AG20443 (cell line): ENCODE data around the gene SLC1A2.
A peak's percentile ranks its signal among the peaks of the same experiment; 100 is the strongest.

Source experiments
- DNase-seq: peaks from one replicate; pipeline ENCODE4 v3.0.0; 2012; ENCODE audit warnings: low spot score, mixed read lengths

SLC1A2 gene

DNA sequence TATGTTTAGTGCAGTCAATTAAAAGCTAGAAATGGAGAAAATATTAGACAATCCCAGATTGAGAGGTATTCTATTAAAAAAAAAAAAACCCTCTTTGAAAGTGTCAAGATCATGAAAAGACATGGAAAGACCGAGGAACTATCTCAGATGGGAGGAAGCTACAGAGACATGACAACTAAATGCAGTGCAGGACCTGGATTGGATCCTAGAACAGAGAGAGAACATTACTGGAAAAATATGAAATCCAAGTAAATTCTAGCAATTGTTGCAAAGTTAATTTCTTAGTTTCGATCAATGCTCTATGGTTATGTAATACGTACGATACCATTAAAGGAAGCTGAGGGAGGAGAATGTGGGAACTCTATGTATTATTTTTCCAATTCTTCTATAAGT is 43.2 kb downstream of the SLC1A2 start:
- DNase-seq: no peak

DNA sequence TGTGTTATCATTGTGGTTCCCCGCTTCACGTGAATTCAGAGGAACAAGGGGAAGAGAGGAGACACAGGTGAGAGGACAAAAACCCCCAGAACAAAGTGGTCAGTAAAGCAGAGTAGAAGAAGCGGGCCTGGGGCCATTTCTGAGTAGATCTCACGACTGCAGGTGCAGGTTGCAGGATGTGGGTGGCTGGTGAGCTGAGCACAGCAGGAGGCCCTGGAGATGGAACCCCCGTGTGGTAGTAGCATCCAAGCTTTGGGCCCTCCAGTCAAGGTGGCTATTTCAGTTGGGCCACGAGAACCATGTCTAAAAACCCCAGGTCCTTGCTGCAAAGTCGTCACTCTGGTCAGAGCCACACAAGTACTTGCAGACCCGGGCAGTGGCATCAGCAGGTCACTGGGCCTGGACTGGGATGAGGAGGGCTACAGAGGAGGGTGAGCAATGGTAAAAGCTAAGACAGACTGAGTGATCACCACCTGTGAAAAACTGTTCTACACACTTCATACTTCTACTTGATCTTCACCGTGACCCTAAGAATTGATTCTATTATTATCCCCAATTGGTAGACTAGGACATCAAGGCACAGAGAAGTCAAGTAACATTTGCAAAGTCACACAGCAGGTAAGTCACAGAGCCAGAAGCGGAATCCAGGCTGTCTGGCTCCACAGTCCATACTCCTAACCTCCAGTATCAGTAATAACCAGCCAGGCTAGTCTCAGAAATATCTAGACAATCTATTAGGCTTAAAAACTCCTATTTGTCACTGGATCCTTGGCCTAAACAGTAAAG is 43.8 kb downstream of the SLC1A2 start:
- no peak for DNase-seq

DNA sequence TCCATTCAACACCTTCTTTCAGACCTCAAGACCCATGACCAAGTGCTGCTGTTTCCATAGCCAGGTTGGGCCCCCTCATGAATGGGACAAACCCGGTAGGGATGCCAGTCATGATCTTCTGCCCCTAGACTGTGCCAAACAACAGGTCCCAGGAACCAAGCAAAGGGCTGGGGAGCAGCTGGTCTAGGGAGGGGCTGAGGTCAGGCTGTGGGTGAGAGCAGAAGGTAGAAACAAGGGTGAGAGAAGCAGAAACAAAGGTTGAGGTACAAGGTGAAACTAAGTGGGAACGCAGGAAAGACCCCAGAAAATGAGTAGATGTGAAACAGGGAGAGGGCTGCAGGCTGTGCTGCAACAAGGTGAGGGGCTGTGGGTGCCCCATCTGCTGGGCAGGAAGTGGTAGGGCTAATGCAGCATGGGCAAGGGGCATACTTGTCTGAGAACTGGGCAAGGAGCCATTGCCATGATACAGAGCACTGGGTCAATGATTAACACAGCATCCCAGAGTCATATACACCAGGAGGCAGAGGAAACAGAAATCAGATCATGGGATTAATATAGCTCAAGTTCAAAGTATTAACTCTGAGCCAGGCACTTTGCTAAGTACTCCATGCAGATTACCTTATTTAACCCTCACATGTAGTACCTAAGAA is 45.9 kb downstream of the SLC1A2 start:
- DNase-seq: no peak

DNA sequence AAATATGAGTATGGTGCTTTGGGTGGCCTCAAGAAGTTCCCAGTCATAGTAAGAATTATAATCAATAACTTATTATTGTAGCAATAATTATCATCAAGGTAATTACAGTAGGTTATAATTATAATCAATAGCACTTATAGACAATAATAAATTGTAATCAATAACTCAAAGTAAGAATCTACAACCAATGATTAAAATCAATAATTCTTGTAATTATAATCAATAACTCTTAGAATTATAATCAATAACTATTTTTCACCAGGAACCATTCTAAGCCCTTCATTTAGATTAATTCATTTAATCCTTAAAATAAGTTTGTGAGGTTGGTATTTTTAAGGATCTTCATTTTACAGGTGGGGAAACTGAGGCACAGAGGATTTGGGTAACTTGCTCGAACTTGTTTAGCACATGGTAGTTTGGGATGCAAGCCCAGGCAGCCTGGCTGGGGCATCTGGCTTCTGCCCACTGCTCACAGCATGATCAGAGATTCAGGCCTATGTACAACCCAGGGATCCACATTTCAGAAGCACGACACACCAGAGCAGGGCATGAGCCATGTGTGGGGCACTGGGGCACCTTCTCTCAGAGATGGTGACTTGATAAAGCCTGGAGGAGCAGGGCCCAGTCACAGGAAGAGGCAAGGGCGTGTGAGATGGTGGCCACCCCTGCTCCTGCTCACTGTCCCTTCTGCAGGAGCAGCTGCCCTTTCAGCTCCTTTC is 46.6 kb downstream of the SLC1A2 start:
- no peak for DNase-seq

DNA sequence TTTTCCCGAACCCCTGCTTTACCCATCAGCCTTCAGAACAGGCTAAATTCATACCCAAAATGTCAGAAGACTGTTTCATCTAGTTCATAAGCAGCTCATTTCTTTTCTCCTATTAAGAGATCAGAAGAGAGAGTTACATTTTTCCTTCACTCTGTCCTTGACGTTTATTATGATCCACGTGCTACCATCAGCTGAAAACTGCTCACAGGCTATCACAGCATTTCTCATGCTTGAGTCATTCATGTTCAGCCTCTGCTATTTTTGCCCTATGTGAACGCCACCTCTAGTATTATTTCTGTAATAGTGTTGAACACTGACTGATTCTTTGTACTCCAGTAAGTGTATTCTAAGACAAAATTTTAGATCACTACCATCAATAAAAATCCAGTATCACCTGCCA is 51.9 kb downstream of the SLC1A2 start:
- DNase-seq: peak; percentile 61

DNA sequence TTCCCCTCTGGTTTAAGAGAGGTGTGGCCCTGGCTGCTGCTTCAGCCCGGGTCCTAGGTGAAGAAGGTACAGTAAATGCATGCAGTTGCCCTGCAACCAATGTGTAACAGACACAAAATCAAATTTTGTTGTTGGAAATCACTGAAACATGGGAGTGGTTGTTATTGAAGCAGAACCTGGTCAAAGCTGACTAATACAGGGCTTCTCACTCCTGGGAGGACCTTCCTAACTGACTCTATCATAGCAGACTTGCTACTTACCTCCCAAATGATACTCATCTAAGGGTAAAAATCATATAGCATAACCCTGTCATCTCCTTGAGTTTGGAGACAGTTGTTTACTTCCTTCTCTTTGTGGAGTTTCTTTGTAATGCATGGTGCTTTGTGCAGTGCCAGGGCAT is 52.6 kb downstream of the SLC1A2 start:
- DNase-seq: no peak

DNA sequence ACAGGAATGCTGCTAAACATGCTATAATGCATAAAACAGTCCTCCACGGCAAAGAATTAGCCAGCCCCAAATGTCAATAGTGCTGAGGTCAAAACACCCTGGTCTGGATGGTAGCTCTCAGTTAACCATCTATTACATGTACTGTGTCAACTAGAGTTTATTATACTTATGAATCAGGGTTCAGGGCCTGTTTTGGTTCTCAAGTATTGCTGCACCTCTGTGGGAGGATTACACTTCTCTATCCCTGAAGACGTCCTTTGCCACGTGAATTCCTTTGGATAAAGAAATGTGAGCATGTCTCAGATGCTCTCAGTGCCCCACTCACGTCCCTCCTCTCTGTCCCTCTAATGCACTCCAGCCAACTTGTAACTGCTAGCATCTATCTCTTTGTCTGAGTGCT is 53.4 kb downstream of the SLC1A2 start:
- DNase-seq: no peak

DNA sequence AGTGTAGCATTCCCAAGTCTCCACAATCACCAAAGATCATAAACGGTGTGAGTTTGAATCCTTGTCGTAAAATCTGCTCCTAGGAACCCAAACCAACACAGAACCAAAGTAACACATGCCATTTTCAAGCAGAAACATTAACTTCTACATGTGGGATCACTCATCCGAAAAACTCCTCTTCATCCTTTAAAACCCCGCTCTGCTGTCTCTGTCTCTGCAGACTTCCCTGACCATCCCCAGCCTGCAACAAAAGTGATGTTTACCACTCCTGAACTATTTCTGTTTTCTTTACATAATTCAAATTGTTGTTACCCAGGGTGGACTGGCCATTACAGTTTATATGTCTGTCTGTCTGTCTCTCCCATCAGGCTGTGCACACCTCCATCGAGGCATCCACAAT is 54.0 kb downstream of the SLC1A2 start:
- no peak for DNase-seq

DNA sequence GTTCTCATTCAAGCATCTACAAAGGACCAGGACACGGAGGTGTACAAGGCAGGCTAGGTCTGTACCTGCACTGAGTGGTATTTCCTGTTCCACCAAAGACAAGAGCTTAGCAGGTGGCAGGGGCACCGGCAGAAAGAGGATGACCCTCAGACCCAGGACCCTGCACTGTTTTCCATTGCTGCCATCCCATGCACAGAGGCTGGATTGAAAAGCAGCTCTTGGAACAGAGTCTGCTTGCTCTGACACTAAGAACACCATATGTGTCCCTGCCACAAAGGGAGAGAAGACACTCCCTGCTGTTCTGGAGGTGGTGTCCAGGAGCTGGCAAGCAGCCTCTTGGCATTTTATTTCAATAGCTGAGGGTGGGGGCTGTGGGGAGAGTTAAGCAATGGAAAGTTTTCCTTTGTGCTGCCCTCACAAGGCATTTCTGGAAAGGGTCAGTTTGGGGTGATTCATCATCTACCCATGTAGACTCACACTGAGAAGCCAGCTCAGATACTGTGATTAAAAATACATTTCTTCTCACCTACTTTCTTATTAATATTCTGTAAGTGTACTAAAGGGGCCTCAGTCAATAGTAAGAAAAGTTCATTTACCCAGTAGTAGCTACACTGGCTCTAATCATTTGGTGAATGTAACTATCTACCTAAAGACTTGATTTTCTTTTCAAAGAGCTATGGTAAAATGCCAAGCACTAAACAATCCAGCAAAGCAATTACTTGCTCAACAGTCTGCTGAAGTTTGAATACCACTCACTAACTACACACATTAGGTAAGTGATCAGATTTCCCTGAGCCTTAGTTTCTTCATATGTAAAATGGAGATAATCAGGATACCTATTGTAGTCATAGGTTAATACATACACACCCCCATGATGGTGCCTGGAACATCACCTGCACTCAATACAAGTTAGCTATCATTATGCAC is 55.2 kb downstream of the SLC1A2 start:
- peak; percentile 86 for DNase-seq

DNA sequence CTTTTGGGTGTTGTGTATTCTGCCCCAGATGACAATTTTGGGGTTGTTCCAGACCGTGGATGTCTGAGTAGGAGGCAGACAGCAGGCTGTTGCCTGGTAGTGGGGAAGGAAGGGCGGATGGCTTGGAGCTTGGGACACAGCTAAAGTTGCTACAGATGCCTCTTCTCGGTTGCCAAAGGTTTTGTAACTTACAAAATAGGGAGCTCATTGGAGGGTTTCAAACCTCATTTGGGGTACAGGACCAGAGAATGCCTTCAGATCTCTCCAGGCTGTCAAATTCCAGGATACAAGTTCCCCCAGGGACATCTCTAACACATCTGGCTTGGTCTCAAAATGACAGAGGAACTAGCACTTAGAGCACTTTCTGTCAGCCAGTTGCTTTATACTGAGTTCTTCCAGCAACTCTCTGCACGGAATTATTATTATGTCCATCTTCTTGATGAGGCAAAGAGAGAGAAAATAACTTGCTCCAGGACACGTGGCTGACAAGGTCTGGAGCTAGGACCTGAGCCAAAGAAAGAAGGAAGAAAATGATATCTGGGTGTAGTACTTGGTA is 56.0 kb downstream of the SLC1A2 start:
- peak; percentile 64 for DNase-seq

DNA sequence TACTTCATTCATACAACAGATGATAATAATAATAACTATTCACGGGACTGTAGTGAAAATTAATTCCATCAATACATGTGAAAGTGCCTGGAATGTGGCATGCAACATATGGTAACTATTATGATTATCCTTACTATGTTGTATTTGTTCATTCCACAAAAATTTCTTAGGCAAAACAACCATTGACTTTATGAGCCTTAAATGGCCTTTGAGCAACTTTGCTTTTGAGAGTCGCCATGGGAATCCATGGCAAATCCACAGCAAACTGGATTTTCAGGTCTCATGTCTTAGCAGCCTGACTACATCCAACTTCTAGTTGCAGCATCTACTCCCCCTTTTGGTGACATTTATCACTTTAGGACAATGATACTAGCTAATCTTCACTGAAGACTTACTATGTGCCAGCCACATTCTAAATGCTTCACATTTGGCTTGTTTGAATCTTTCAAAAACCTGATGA is 56.8 kb downstream of the SLC1A2 start:
- DNase-seq: peak; percentile 44

DNA sequence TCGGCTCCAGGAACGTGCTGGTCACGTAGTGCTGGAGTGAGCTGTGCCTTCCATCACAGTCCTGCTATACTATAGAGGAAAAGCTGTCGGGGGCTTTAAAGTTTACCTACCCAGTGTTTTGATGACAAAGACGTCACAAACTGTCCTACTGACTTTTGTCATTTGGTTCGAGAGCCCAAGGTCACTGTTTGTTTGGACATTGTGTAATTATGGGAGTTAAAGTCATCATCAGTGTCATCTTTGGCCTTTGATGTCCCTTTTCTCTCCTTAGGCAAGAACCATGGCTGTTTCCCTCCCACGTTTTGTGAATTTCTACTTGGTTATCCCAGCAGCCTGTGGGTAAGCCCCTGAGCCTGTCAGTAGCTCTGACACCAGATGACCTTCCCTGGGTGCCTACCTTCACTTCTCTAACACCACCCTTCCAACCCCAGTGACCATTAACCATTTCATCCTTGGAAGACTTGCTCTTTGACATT is 59.3 kb downstream of the SLC1A2 start:
- no peak for DNase-seq

DNA sequence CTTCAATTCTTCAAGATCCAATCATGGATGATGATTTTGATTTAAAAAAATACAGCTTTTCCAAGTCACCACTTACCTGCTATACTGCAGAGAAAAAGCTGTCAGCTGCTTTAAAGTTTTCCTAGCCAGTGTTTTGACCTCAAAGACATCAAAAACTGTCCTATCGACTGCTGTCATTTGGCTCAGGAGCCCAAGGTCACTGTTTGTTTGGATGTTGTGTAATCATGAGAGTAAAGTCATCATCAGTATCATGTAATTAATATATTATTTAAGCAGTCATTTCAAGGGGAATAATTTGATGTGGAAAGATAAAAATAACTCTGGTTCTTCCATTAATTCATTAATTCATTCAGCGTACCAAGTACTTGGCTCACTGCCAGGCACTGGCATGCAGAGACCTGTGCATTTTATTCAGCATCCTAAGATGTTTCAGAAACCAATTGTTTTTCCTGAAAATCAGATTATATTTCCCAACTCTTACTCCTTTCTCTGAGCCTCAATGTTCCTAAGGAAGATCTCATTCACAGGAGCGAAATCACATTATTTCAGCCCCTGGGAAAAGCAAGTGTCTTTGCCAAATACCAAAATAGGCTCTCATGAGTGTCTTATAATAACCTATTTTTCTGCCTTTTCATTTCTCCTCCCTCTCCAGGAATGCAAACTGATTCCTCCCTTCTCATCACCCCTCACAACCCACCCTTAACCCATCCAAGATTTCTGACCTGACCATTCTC is 59.9 kb downstream of the SLC1A2 start:
- DNase-seq: no peak

DNA sequence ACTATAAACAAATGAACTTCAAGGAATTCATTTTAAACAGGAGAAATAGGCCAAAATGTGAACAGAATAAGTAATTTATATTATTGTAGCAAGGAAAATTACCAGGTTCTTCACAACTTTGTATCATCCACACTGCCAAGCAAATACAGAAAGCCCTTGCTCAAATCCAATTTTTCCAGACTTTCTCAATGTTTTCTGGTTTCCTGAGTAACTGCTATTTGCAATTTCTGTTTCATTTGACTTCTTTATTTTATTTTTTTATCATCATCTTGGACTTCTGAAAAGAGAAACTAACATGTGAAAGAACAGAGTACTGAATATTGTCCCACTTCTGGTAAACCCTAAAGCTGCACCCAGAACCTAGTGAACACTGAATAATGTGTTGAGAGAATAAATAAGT is 61.0 kb downstream of the SLC1A2 start:
- no peak for DNase-seq

DNA sequence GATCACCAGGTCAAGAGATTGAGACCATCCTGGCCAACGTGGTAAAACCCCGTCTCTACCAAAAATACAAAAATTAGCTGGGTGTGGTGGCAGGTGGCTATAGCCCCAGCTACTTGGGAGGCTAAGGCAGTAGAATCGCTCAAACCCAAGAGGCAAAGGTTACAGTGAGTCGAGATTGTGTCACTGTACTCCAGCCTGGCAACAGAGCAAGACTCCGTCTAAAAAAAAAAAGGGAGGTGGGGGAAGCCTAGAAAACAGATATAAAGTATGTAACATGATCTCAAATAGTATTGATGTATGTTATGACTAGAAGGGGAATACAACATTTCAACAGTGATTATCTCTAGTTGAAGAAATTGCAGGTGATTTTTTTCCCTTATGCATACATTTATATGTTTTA is 61.4 kb downstream of the SLC1A2 start:
- DNase-seq: no peak

DNA sequence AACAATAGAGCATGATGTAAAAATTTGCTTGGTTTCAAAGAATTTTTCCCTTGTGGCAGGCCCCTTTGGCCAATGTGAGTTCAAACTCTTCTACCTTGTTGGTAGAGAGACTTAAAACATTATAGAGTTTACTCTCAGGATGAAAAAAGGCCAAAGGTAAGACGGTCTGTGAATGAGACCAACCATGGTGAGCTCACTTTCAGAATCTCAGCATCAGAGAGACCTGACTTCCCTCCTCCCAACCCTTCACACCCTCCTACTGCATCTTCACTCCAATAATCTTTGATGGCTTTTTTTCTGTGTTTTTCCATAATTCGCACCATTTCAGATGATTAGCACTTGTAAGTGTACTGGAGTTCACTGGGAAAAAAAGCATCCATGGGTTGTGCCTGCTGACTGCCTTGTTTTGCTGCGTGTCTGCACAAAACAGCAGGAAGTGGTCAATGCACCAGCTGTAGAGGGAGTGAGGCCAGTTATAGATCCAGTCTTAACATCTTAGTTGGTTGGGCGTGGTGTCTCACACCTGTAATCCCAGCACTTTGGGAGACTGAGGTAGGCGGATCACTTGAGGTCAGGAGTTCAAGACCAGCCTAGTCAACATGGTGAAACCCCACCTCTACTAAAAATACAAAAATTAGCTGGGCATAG is 64.1 kb downstream of the SLC1A2 start:
- DNase-seq: no peak

DNA sequence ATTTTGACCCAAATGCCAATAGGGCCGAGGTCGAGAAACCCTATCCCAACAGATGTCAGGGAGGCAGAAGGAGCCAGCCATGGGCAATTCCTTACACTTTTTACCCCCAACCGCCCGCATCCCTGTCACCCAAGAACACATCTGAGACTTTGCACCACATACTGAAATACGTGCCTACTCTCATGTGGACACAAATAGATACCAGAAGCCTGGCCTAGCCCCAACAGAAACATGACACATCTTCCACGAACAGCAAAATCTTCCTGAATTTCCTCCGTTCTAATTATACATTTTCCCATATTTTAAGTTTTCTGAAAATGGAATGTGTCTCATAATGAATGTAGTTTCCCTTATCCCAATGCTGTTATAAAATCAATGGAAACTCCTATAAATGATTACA is 64.7 kb downstream of the SLC1A2 start:
- DNase-seq: peak; percentile 69

DNA sequence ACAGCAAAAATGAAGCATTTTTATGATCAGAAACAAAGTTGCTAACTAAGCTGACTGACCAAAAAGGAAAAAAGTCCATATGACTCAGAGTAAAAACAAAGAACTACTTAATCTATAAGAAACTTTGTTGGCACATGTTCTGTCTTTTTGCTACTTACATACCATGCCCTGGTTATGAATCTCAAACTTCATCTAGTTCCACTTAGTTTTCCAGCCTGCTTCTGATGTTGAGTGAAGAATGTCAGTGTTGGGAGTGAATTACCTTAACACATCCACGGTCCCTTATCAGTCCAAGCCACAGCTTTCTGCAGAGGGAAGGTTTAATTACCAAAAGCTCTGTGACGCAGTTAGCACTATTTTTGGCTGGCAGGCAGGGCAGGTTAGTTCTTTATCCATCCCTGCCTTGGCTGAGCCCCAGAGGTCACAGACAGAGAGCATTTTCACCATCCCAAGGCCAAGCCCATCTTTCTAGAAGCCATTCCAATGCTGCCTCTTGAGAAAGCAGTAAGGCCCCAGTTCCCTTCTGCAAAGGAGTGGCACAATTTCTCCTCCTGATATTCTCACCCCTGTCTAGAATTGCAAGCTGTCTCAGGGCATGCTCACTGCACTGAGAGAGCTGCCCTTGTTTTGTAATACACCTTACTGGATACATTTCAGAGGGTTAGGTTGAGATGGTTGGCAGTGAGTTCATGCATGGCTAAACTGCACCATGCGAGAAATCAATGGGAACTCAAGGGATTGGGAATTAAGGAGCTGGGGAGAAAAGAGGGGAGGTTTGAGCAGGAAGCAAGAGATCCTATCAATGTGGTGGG is 67.1 kb downstream of the SLC1A2 start:
- no peak for DNase-seq

DNA sequence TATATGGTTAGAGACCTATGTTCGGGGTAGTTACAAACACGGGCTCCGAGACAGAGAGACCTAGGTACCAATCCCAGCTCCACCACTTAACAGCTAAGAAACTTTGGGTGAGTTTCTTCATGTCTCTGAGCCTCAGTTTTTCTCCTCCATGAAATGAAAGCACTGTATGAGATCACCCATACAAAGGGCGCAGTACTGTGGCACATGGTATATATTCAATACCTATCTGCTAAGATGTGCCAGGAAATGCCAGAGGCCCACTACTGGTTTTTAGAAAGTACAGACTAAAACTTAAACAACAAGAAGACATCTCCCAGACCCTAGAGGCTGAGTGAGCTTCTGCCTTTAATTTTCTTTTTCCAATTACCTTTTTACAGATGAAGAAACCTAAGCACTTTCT is 69.5 kb downstream of the SLC1A2 start:
- no peak for DNase-seq
